T-helper 9 cell (primary cell): ENCODE measurements around the gene ALOXE3.

Experiments
- DNase-seq: peaks from one replicate; pipeline ENCODE4 v3.0.0-alpha.2; 2020

Gene ALOXE3

GRCh38 chr17:8141741-8142140, 23.4 kb upstream of the ALOXE3 start:
- DNase-seq: no peak

GRCh38 chr17:8141045-8141444, 22.7 kb upstream of the ALOXE3 start:
- DNase-seq: no peak

DNA sequence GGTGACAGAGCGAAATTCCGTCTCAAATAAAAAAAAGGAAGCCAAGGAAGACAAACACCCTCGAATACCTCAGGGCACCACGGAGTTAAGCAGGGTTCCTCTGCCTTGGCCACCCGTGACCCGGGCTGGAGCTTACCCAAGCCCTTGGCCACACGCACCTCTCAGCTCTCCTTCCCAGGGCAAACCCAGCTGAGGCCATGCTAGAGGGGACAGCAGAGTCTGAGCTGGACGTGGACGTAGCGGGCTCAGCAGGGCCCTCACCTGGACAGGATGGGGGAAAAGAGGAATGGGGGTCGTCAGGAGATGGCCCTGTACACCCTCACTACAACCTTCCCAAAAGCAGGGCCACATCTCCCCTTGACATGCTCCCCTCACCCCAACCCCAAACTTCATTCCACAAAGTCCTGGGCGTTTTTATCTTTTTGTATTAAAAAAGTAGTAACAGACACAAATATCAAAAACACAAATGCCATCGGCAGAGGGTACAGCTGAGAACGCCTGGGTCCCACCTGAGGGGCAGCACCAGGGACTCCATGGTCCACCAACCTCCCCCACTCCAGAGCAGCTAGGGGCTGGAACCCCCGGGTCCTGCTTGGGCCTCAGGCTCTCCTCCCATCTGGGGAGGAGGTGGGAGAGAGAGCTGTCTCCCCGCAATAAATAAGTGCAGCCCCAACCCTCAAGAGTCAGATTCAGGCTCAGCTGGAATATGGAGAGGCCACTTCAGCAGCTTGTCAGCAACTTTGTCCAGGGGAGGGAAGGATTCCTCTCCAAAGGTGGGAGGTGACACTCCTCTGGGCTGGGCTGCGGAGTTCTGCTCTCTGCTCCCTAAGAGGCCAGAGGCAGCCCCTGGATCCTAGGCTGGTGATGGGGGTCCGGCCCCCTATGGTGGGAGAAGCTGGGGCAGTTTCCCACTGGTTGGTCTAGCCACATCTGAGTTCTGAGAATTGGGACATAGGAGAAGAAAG, 22.0 kb upstream of the ALOXE3 start:
- DNase-seq: no peak

GRCh38 chr17:8138672-8139371, 20.5 kb upstream of the ALOXE3 start:
- peak; percentile 90 for DNase-seq

DNA sequence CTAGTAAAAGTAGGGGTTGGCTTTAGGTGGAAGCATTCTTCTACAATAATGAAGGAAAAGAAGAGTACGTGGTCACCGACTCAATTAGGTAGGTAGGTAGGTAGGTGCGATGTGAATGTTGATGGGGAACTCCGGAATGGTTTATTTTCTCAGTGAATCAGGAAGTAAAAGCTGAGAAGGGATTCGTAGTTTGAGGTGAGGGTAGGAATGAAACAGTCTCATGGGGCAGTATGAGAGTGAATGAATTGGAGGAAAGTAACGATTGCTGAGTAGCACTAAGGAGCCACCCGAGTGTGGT, 20.0 kb upstream of the ALOXE3 start:
- DNase-seq: no peak

GRCh38 chr17:8137645-8138373, 19.5 kb upstream of the ALOXE3 start:
- DNase-seq: no peak

DNA sequence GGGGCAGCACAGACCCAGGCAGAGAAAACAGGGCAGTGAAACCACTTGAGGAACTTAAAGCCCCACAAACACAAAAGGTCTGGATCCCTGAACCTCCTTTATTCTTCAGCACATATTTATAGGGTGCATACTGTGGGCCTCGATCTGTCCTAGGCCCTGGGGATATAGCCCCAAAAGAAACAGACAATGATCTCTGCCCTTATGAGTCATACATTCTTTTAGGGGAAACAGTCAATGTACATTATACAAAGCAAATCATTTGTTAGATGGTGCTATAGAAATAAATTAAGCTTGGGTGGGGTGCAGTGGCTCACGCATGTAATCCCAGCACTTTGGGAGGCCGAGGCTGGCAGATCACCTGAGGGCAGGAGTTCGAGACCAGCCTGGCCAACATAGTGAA, 15.6 kb upstream of the ALOXE3 start:
- no peak for DNase-seq

GRCh38 chr17:8133399-8133798, 15.1 kb upstream of the ALOXE3 start:
- no peak for DNase-seq

DNA sequence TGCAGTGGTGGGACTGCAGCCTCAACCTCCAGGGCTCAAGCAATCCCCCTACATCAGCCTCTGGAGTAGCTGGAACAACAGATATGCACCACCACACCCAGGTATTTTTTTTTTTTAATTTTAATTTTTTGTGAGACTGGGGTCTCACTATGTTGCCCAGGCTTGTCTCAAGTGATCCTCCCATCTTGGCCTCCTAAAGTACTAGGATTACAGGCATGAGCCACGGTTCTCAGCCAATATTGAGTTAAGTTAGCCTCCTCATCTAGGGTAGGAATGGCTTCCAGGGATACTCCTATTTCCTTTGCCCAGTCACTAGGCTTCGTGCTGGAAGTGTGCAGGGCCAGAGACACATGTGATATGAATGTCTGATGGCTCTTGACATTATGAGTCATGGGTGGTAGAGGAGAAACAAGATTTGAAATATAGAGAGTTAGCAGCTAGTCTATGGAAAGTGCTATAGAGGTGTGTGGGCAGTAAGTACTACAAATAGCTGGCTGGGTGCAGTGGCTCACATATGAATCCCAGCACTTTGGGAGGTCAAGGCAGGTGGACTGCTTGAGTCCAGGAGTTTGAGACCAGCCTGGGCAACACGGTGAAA, 13.6 kb upstream of the ALOXE3 start:
- DNase-seq: no peak

- no peak for DNase-seq
These were observed 9.9 kb upstream of the ALOXE3 start for GRCh38 chr17:8128125-8128784.

- DNase-seq: no peak
These were observed 8.3 kb upstream of the ALOXE3 start for GRCh38 chr17:8126491-8127066.

- no peak for DNase-seq
These were observed 7.7 kb upstream of the ALOXE3 start for GRCh38 chr17:8125947-8126490.

GRCh38 chr17:8125154-8125946, 7.0 kb upstream of the ALOXE3 start:
- DNase-seq: peak; percentile 84

DNA sequence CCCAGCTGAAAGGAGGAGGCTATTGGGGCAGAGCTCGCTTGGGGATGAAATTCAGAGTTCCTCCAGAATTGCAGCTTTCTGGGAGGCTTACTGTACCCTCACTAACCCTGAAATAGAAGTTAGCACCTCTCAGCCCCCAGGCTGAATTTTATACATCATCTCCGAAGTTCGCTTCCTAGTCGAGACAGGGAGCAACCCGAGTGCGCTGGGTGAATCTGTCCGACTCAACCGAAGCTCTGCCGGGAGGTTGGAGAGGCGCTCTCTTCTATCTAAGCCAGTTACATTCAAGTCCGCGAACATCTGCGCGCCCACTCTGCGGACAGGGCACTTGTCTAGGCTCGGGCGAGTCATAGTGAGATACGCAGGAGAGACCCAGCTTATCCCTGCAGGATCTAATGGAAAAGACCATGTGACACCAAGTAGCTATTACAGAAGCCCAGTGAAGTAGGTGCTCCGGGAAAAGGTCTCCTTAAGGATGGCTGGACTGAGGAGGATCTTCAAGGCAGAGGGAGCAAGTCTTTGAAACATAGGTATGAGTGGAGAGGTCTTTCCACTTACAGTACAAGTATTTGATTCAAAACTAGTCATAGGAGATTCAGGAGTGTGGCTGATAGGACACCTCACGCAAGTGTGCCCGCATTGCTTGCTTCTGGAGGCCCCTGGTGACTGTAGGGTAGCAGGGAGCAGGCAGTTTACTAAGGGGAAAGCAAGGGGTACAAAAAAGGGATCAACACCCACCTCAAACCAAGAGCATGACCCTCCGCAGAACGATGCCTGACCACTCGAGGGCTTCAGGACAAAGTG, 6.2 kb upstream of the ALOXE3 start:
- no peak for DNase-seq

- no peak for DNase-seq
These were observed 5.5 kb upstream of the ALOXE3 start, which contains the start of gene HES7 for GRCh38 chr17:8123695-8124349. HES7 (minus strand) TSS chr17:8124106; CDS start chr17:8124084, 22 bp downstream.

DNA sequence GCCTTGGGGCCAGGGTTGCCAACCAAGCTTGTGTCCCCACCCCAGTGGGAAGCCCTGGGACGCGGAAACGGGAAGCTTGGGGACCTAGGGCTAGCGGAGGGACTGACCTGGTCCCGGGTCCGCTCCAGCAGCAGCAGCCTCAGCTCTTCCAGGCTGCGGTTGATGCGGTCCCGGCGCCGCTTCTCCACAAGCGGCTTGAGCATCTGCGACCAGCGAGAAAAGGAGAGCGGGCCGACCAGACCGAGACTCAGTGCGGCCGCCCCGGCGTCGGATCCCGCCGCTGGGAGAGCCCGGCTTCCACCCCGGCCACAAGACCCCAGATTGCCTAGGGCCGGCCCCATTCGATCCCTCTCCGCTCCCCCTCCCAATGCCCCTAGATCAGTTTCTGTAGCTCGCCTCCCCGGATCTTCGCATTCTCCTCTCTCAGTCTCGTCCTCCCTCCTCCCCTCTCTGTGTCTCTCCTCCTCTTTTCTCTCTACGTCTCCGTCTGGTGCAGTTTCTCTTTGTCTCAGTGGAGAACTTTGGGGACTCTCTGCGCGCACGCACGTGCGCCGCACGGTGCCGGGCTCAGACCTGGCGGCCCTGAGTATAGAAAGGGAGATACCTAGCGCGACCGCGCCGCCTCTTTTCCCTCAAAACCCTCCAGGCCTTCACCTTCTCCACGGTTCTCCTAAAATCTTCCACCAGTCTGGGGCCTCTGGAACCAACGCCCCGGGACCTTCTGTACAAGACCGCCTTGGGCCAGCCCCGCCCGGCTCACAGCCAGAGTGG, 4.8 kb upstream of the ALOXE3 start:
- no peak for DNase-seq

DNA sequence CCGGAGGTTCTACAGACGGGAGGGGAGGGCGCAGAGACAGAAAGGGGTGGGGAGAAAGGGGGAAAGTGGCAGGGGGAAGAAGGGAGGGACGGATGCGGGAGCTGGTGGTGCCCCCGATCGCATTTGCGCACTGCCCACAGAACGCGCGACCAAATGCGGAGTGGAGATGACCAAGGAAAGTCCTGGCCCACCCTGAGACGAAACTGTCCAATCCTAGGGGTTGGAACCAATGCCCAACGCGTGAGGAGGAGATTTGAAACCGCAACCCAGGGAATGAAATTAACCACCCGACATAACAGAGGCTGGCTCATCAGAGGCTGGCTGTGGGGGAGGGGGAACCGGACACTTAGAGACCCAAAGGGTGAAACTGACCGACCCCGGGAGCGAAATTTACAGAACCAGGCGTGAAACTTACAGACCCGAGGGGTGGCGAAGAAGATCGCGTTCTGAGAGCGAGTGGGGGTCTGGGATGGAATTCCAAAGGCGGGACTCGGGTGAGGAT, 4.2 kb upstream of the ALOXE3 start:
- DNase-seq: no peak

DNA sequence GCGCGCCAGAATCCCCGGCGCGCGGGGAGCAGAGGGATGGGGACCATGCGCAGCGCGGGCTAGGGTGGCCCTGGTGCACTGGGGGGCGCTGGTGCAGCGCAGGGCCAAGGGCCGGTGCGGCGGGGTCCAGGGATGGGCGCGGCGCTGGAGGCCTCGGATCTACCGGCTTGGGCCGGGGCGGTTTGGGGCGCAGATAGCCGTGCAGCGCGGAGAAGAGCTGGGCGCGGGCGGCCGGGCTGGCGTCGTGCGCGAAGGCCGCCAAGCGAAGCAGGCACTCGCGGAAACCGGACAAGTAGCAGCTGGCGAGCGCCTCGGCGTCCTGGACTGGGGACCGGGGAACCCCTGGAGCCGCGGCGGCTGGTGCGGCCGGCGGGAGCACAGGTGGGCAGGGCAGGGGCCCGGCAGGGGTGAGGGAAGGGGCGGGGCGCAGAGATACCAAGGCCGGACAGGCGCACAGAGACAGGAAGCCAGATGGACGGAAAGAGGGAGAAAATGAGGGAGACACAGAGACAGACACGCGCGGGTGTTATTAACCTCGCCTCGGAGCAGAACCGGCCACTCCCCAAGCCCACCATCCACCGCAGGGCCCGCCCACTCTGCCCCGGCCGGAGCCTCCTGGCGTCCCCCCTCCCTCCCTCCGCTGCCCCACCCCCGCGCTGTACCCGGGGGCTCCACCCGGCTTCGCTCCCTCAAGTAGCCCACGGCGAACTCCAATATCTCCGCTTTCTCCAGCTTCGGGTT, 3.5 kb upstream of the ALOXE3 start:
- no peak for DNase-seq
